GM12872 (cell line): Measurements from ENCODE around the gene GAN.

ENCODE experiments used
- TF ChIP-seq, protein P1 (sequence below): IDR thresholded peaks from 3 replicates; pipeline ENCODE4 v1.5.1; 2011; ENCODE audit warnings: low read depth, mild to moderate bottlenecking, low read length, moderate library complexity; ENCODE audit not compliant: insufficient read depth

GAN gene

DNA sequence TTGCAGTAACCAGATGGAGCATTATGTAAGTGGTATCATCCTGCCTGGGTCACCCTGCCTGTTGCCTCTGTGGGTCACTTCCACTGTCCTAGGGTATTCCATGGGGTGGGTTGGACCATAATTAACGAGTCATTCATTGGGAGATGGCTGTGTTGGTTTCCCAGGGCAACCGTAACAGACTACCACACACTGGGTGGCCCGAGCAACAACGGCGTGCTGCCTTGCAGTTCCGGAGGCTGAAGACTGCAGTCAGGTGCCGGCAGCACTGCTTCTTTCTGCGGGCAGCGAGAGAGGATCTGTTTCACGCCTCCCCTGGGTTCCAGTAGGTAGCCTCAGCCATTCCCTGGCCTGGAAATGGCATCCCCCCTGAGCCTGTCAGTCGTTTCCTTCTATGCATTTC is 101.0 kb downstream of the GAN start:
- TF ChIP-seq, protein P1, sequence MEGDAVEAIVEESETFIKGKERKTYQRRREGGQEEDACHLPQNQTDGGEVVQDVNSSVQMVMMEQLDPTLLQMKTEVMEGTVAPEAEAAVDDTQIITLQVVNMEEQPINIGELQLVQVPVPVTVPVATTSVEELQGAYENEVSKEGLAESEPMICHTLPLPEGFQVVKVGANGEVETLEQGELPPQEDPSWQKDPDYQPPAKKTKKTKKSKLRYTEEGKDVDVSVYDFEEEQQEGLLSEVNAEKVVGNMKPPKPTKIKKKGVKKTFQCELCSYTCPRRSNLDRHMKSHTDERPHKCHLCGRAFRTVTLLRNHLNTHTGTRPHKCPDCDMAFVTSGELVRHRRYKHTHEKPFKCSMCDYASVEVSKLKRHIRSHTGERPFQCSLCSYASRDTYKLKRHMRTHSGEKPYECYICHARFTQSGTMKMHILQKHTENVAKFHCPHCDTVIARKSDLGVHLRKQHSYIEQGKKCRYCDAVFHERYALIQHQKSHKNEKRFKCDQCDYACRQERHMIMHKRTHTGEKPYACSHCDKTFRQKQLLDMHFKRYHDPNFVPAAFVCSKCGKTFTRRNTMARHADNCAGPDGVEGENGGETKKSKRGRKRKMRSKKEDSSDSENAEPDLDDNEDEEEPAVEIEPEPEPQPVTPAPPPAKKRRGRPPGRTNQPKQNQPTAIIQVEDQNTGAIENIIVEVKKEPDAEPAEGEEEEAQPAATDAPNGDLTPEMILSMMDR: no peak

DNA sequence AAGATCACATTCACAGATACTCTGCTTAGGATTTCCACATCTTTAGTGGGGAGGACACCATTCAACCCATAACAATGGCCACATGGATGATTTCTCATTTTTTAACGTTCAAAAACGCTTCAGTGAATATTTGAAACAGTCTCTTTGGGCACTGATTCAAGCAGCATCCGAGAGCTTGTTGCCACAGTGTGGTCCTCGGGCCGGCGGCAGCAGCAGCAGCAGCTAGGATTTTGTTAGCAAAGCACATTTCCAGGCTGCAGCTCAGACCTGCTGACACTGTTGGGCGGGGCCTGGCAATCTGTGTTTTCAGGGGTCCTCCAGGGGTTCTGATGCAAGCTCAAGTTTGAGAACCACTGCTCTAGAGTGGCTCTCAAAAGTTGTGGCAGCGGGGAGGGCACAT is 102.0 kb downstream of the GAN start:
- TF ChIP-seq, protein P1: no peak

DNA sequence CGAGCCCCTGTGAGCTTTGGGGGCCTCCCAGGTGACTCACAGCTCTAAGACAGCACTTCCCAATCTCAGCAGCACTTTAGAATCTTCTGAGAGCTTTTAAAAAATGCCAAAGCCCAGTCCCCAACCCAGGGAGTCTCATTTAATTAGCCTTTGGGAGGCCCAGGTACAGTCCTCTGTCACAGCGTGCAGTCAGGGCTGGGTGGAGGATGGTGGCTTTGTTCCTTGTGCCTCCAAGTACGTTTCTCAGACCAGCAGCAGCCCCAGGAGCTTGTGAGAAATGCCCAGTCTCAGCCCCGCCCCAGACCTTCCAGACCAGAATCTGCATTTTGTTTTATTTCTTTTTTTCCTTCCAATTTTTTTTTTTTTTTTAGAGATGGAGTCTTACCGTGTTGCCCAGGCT is 102.4 kb downstream of the GAN start:
- TF ChIP-seq, protein P1: no peak

DNA sequence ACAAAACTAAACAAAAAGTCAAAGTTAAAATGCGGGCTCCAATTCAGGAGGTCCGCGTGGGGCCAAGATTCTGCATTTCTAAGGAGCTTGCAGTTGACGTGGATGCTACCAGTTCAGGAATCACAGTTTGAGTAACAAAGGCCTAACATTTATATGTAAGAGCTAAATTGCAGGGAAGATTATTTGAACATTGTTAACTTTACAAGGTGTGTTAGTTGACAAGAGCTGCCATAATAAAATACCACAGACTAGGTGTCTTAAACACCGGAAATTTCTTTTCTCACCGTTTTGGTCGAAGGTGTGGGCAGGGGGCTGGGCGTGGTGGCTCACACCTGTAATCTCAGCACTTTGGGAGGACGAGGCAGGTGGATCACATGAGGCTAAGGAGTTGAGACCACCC is 105.0 kb downstream of the GAN start:
- TF ChIP-seq, protein P1: no peak

DNA sequence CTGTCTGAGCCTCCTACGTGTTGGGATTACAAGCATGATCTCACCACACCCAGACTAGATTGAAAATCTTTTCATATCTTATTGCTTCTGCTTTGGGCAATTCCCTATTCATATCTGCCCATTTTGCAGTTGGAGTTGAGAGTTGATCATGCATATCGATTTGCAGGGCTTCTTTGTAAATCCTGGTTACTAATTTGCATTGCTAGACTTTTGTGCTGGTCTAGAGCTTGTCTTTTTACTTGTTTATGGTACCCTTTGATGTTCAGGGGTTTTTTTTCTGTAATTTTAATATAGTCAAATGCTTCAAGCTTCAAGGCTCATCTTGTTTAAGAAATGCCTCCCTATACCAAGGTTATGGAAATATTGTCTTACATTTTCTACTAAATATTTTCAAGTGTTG is 106.4 kb downstream of the GAN start:
- TF ChIP-seq, protein P1: no peak

DNA sequence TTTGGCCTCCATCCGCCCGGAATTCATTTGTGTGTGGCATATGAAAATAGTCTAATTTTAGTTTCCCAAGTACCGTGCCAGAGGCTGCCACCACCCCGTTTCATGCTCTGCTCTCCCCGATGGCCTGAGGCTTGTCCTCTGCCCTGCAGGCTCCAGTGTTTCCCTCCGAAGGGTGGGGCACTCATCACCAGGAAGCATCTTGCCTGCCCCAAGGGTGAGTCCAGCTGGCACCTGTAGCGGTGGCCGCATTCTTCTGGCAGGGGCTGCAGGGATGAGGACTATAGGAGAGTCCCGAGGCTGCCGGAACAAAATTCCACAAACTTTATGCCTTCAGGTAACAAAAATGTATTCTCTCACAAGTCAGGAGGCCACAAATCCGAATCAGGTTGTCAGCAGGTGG is 106.8 kb downstream of the GAN start:
- TF ChIP-seq, protein P1: no peak

DNA sequence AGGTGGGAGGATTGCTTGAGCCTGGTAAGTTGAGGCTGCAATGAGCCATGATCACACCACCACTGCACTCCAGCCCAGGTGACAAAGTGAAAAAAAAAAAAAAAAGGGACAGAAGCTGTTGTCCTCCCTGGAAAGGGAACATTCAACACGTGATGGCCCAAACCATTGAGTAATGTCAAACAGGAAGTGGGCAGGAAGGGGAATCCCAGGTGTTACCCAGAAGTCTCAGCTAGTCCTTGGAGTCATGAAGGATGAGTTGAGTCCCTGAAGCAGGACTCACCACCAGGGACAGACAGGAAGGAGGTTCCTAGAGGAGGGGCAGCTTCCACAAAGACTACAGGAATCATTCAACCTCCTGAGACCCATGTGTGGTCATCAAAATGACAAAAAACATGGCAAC is 110.0 kb downstream of the GAN start:
- TF ChIP-seq, protein P1: no peak; the same call in 2 of the 3 replicates

DNA sequence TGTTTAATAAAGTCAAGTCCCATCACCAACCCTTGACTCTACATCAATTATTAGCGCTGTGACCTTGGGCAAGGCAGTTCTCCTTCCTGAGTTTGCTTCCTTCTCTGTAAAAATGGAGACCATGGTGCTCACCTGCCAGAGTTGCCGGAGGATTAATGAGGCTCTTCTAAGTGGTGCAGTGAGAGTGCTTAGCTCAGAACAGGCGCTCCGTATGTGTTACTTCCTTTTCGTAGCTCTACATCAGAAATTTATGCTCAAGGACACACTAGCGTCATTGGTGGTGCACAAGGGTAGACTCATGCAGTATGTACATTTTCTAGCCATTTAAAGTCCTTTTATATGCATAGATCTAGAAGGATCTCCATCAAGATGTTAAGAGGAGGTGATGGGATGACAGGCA is 112.5 kb downstream of the GAN start:
- TF ChIP-seq, protein P1: no peak
